Activated T-cell treated with anti-CD3 and anti-CD28 coated beads, Interleukin-2, amount 50 U/mL, for 24 hours (primary cell): ENCODE data around the gene DCPS.

Experiments used
- DNase-seq: peaks from one replicate; pipeline ENCODE4 v3.0.0-alpha.2; 2020
- H3K27ac Mint-ChIP-seq: 2 replicates; pipeline ENCODE4 v1.8.0; 2020; ENCODE audit warnings: mild to moderate bottlenecking, mixed read lengths
- H3K27me3 Mint-ChIP-seq: 2 replicates; pipeline ENCODE4 v1.8.0; 2020; ENCODE audit warnings: mixed read lengths
- H3K36me3 Mint-ChIP-seq: 2 replicates; pipeline ENCODE4 v1.8.0; 2020; ENCODE audit warnings: low read depth, mixed read lengths
- H3K4me1 Mint-ChIP-seq: 2 replicates; pipeline ENCODE4 v1.8.0; 2020; ENCODE audit warnings: low read depth, mixed read lengths
- H3K4me3 Mint-ChIP-seq: 2 replicates; pipeline ENCODE4 v1.8.0; 2020; ENCODE audit warnings: mild to moderate bottlenecking, moderate library complexity, mixed read lengths
- H3K9me3 Mint-ChIP-seq: 2 replicates; pipeline ENCODE4 v1.8.0; 2020; ENCODE audit warnings: mixed read lengths

The DCPS gene

GRCh38 chr11:126310200-126310991 lies 6.5 kb downstream of the DCPS start:
- peak; percentile 73 for DNase-seq
- Mint-ChIP-seq H3K36me3 (peaks cover 71% of the 10 kb centered on the region), H3K27me3 (no peaks in the 10 kb centered on the region), H3K4me1 (peaks cover 33% of the 10 kb centered on the region), H3K4me3 (no peak overlapping the region), H3K27ac (no peak overlapping the region), H3K9me3 (peaks cover 6% of the 10 kb centered on the region)

GRCh38 chr11:126310992-126311310 lies 7.1 kb downstream of the DCPS start:
- H3K4me1 Mint-ChIP-seq: peaks cover 30% of the 10 kb centered on the region
- DNase-seq: no peak
- peaks cover 72% of the 10 kb centered on the region for H3K36me3 Mint-ChIP-seq
- no peaks in the 10 kb centered on the region for H3K27me3 Mint-ChIP-seq
- no peak overlapping the region for H3K4me3 Mint-ChIP-seq
- peaks cover 6% of the 10 kb centered on the region for H3K9me3 Mint-ChIP-seq
- H3K27ac Mint-ChIP-seq: no peak overlapping the region

GRCh38 chr11:126311401-126312291 lies 7.8 kb downstream of the DCPS start:
- DNase-seq: no peak
- Mint-ChIP-seq H3K4me3 (no peak overlapping the region), H3K27ac (peak overlapping the region; percentile 24), H3K9me3 (peaks cover 6% of the 10 kb centered on the region), H3K36me3 (peaks cover 75% of the 10 kb centered on the region), H3K4me1 (peaks cover 30% of the 10 kb centered on the region), H3K27me3 (no peaks in the 10 kb centered on the region)

- no peak overlapping the region for H3K27ac Mint-ChIP-seq
Measured at GRCh38 chr11:126312961-126313360, 9.1 kb downstream of the DCPS start.

GRCh38 chr11:126313826-126314225 lies 10.0 kb downstream of the DCPS start:
- H3K9me3 Mint-ChIP-seq: peaks cover 6% of the 10 kb centered on the region
- no peaks in the 10 kb centered on the region for H3K27me3 Mint-ChIP-seq
- H3K4me3 Mint-ChIP-seq: no peak overlapping the region
- H3K27ac Mint-ChIP-seq: no peak overlapping the region
- no peak for DNase-seq
- H3K36me3 Mint-ChIP-seq: peaks cover 68% of the 10 kb centered on the region
- H3K4me1 Mint-ChIP-seq: peaks cover 40% of the 10 kb centered on the region

More at GRCh38 chr11:126312961-126313360, 9.1 kb downstream of the DCPS start:
- Mint-ChIP-seq H3K9me3 (peaks cover 6% of the 10 kb centered on the region), H3K36me3 (peaks cover 73% of the 10 kb centered on the region), H3K27me3 (no peaks in the 10 kb centered on the region), H3K4me1 (peaks cover 31% of the 10 kb centered on the region), H3K4me3 (no peak overlapping the region)
- DNase-seq: no peak

GRCh38 chr11:126317432-126317755 lies 13.5 kb downstream of the DCPS start:
- Mint-ChIP-seq H3K4me3 (peak overlapping the region; percentile 28), H3K27me3 (no peaks in the 10 kb centered on the region), H3K27ac (peak overlapping the region; percentile 91), H3K4me1 (peaks cover 38% of the 10 kb centered on the region), H3K9me3 (peaks cover 6% of the 10 kb centered on the region), H3K36me3 (peaks cover 57% of the 10 kb centered on the region)
- no peak for DNase-seq

GRCh38 chr11:126317756-126318573 lies 14.1 kb downstream of the DCPS start:
- peak; percentile 48 for DNase-seq
- peaks cover 52% of the 10 kb centered on the region for H3K36me3 Mint-ChIP-seq
- H3K4me1 Mint-ChIP-seq: peaks cover 38% of the 10 kb centered on the region

GRCh38 chr11:126318574-126319373 lies 14.9 kb downstream of the DCPS start:
- DNase-seq: no peak
- peak overlapping the region; percentile 91 for H3K27ac Mint-ChIP-seq
- peaks cover 38% of the 10 kb centered on the region for H3K4me1 Mint-ChIP-seq
- H3K4me3 Mint-ChIP-seq: peak overlapping the region; percentile 28
- H3K36me3 Mint-ChIP-seq: peaks cover 49% of the 10 kb centered on the region
- no peaks in the 10 kb centered on the region for H3K27me3 Mint-ChIP-seq
- H3K9me3 Mint-ChIP-seq: peaks cover 6% of the 10 kb centered on the region

More at GRCh38 chr11:126317756-126318573, 14.1 kb downstream of the DCPS start:
- no peaks in the 10 kb centered on the region for H3K27me3 Mint-ChIP-seq
- H3K27ac Mint-ChIP-seq: peak overlapping the region; percentile 91
- peaks cover 6% of the 10 kb centered on the region for H3K9me3 Mint-ChIP-seq
- H3K4me3 Mint-ChIP-seq: peak overlapping the region; percentile 28

GRCh38 chr11:126319374-126319740 lies 15.5 kb downstream of the DCPS start:
- DNase-seq: no peak
- Mint-ChIP-seq H3K4me3 (no peak overlapping the region), H3K9me3 (peaks cover 3% of the 10 kb centered on the region), H3K36me3 (peaks cover 46% of the 10 kb centered on the region), H3K27ac (peak overlapping the region; percentile 91), H3K4me1 (peaks cover 34% of the 10 kb centered on the region), H3K27me3 (no peaks in the 10 kb centered on the region)

GRCh38 chr11:126322996-126323395 lies 19.1 kb downstream of the DCPS start:
- DNase-seq: no peak
- no peak overlapping the region for H3K4me3 Mint-ChIP-seq
- no peaks in the 10 kb centered on the region for H3K9me3 Mint-ChIP-seq
- H3K27me3 Mint-ChIP-seq: no peaks in the 10 kb centered on the region
- peaks cover 39% of the 10 kb centered on the region for H3K36me3 Mint-ChIP-seq
- no peak overlapping the region for H3K27ac Mint-ChIP-seq
- H3K4me1 Mint-ChIP-seq: peaks cover 19% of the 10 kb centered on the region

GRCh38 chr11:126327281-126328000 lies 23.6 kb downstream of the DCPS start:
- DNase-seq: no peak
- Mint-ChIP-seq H3K27me3 (no peaks in the 10 kb centered on the region), H3K4me1 (peaks cover 25% of the 10 kb centered on the region), H3K4me3 (no peak overlapping the region), H3K27ac (no peak overlapping the region), H3K36me3 (peaks cover 49% of the 10 kb centered on the region), H3K9me3 (no peaks in the 10 kb centered on the region)

- Mint-ChIP-seq H3K4me3 (no peak overlapping the region), H3K27ac (no peak overlapping the region), H3K4me1 (peaks cover 28% of the 10 kb centered on the region), H3K9me3 (no peaks in the 10 kb centered on the region), H3K36me3 (peaks cover 52% of the 10 kb centered on the region), H3K27me3 (no peaks in the 10 kb centered on the region)
- no peak for DNase-seq
Measured at GRCh38 chr11:126328001-126328390, 24.1 kb downstream of the DCPS start.

- Mint-ChIP-seq H3K27ac (no peak overlapping the region), H3K9me3 (no peaks in the 10 kb centered on the region), H3K4me1 (peaks cover 28% of the 10 kb centered on the region), H3K36me3 (peaks cover 52% of the 10 kb centered on the region), H3K4me3 (no peak overlapping the region), H3K27me3 (no peaks in the 10 kb centered on the region)
- DNase-seq: no peak
Measured at GRCh38 chr11:126328444-126328843, 24.6 kb downstream of the DCPS start.
